Stomach (tissue), 9 donors: ENCODE results near the gene WDR3. TPM values are rescaled to one million over a fixed set of nuclear protein-coding genes. Genes with fewer than 3 reads are reported as not detected.

Experiments
- DNase-seq, 2 donors: peaks; one replicate each; pipeline versions ENCODE4 v3.0.0 to v3.0.0-alpha.2; 2013 to 2019
- H3K27ac ChIP-seq, 5 donors: fragments of 200-600 bp in 4 of 5; sonication (generic) in 4 of 5; one replicate each; pipeline ENCODE4 v1.5.1; 2013 to 2019; ENCODE audit warnings: mild to moderate bottlenecking in 1 of 5, moderate library complexity in 1 of 5
- H3K27me3 ChIP-seq, 3 donors: fragments of 200-600 bp; sonication (generic); one replicate each; pipeline ENCODE4 v1.5.1; 2017 to 2019; ENCODE audit warnings: mixed run types in 1 of 3
- H3K36me3 ChIP-seq, 4 donors: fragments of 200-600 bp; sonication (generic); 1 replicate in 3 of 4; 2 replicates in 1 of 4; pipeline ENCODE4 v1.5.1; 2016 to 2019
- H3K4me1 ChIP-seq, 4 donors: fragments of 200-600 bp; sonication (generic); one replicate each; pipeline ENCODE4 v1.5.1; 2016 to 2019
- H3K4me3 ChIP-seq, 4 donors: fragments of 200-600 bp; sonication (generic) in 3 of 4; one replicate each; pipeline ENCODE4 v1.5.1; 2016 to 2019; ENCODE audit warnings: mild to moderate bottlenecking in 1 of 4
- H3K9me3 ChIP-seq, 4 donors: fragments of 200-600 bp; sonication (generic); one replicate each; pipeline ENCODE4 v1.5.1; 2016 to 2019
- CTCF ChIP-seq, 7 experiments: fragments of 450-650 bp in 4 of 7; fragments of 200-600 bp in 3 of 7; sonication (generic) in 3 of 7; IDR thresholded peaks; one replicate each; pipeline ENCODE4 v1.5.1; 2016 to 2019; ENCODE audit warnings: antibody characterized with exemption in 7 of 7, control low read depth in 2 of 7, mild to moderate bottlenecking in 1 of 7
- EP300 ChIP-seq: sonication (generic); formaldehyde crosslinking; IDR thresholded peaks from one replicate; pipeline ENCODE4 v1.6.1; 2017; ENCODE audit warnings: antibody characterized with exemption
- POLR2A ChIP-seq, 4 donors: fragments of 450-650 bp; IDR thresholded peaks; one replicate each; pipeline ENCODE4 v1.6.1; 2016; ENCODE audit warnings: antibody characterized with exemption in 4 of 4, control low read depth in 2 of 4, mild to moderate bottlenecking in 1 of 4, moderate library complexity in 1 of 4
- POLR2AphosphoS5 ChIP-seq, 3 donors: sonication (generic); formaldehyde crosslinking; IDR thresholded peaks; one replicate each; pipeline ENCODE4 v1.6.1; 2016; ENCODE audit warnings: antibody characterized with exemption in 3 of 3
- WGBS, 5 donors: extraction: QIAGEN DNeasy Blood & Tissue Kit in 3 of 5; methylation state at CpG; one replicate each; pipeline versions ENCODE4 v1.1.5 to v1.1.7; 2013 to 2018; 5-methylcytosine and 5-hydroxymethylcytosine counted together
- intact Hi-C: fragments of 100-400 bp; cut with DNase I; formaldehyde crosslinking; loops from one replicate; pipeline ENCODE4 v1.15.1; 2023; ENCODE audit warnings: low total_unique reads
- polyA plus RNA-seq, 3 donors: library from polyadenylated mRNA; stranded (reverse); fragments of 200-250 nt; gene quantifications; one replicate each; pipeline ENCODE4 v1.2.3, GENCODE V29; 2013
- total RNA-seq, 5 donors: library from RNA; depleted of rRNA; stranded (reverse); fragments of >200 nt; gene quantifications; one replicate each; pipeline versions ENCODE4 v1.1.0 to v1.2.3, GENCODE V29; 2014 to 2016
- donor health status: healthy with polysubstance abuse.
- donor health status: Bipolar disorder and iron deficiency.
- donor health status: healthy.

Gene WDR3
- total and polyA plus RNA-seq, 8 donors = 1.4 to 16.9 (median 4.0) TPM; not detected in 1

GRCh38 chr1:117897551-117897950, 32.0 kb upstream of the WDR3 start:
- DNase-seq = no peak
- Histone ChIP-seq H3K4me3 (no peak overlapping the region), H3K36me3 (peaks cover 8 to 78% (median 69%) of the 10 kb centered on the region in 4 donors), H3K27ac (no peak overlapping the region), H3K27me3 (no peaks in the 10 kb centered on the region), H3K9me3 (no peaks in the 10 kb centered on the region), H3K4me1 (no peaks in the 10 kb centered on the region)
- intact Hi-C loops = no loop called here
- TF ChIP-seq EP300 (no peak), POLR2A (IDR thresholded peaks at IDR 0.05) (no peak), POLR2AphosphoS5 (IDR thresholded peaks at IDR 0.05) (no peak), CTCF (IDR thresholded peaks at IDR 0.05) (no peak)
- 44 to 61% (median 52%) methylated on average over 4 of the region's 4 CpGs for WGBS, 5 donors

GRCh38 chr1:117899801-117900200, 29.7 kb upstream of the WDR3 start:
- no peak for DNase-seq
- no peaks in the 10 kb centered on the region for H3K27me3 ChIP-seq
- TF ChIP-seq EP300 (no peak), POLR2AphosphoS5 (IDR thresholded peaks at IDR 0.05) (no peak), POLR2A (IDR thresholded peaks at IDR 0.05) (no peak), CTCF (IDR thresholded peaks at IDR 0.05) (no peak)
- H3K9me3 ChIP-seq = no peaks in the 10 kb centered on the region
- H3K4me3 ChIP-seq = no peak overlapping the region
- 89 to 94% (median 92%) methylated on average over 1 of the region's 1 CpG for WGBS, 5 donors
- intact Hi-C loops = no loop called here
- no peak overlapping the region for H3K27ac ChIP-seq
- peaks cover 8 to 89% (median 85%) of the 10 kb centered on the region in 4 donors for H3K36me3 ChIP-seq
- no peaks in the 10 kb centered on the region for H3K4me1 ChIP-seq

- intact Hi-C loops = no loop called here
- Histone ChIP-seq H3K4me1 (no peaks in the 10 kb centered on the region), H3K4me3 (no peak overlapping the region), H3K36me3 (peaks cover 12 to 97% (median 92%) of the 10 kb centered on the region in 4 donors), H3K27ac (no peak overlapping the region), H3K9me3 (no peaks in the 10 kb centered on the region), H3K27me3 (no peaks in the 10 kb centered on the region)
- TF ChIP-seq EP300 (no peak), POLR2AphosphoS5 (IDR thresholded peaks at IDR 0.05) (no peak), CTCF (IDR thresholded peaks at IDR 0.05) (no peak), POLR2A (IDR thresholded peaks at IDR 0.05) (no peak)
- no peak for DNase-seq
- WGBS, 5 donors = 32 to 62% (median 47%) methylated on average over 4 of the region's 4 CpGs
Observed at GRCh38 chr1:117902944-117903343, 26.6 kb upstream of the WDR3 start.

- Histone ChIP-seq H3K27ac (no peak overlapping the region), H3K36me3 (peaks cover 12 to 95% (median 91%) of the 10 kb centered on the region in 4 donors), H3K4me3 (no peak overlapping the region), H3K9me3 (no peaks in the 10 kb centered on the region), H3K27me3 (no peaks in the 10 kb centered on the region), H3K4me1 (no peaks in the 10 kb centered on the region)
- WGBS, 5 donors = 77 to 90% (median 80%) methylated on average over 3 of the region's 3 CpGs
- TF ChIP-seq CTCF (IDR thresholded peaks at IDR 0.05) = no peak
- TF ChIP-seq POLR2AphosphoS5 (IDR thresholded peaks at IDR 0.05) = no peak
- no peak for TF ChIP-seq POLR2A (IDR thresholded peaks at IDR 0.05)
- no peak for TF ChIP-seq EP300
- intact Hi-C loops = no loop called here
- no peak for DNase-seq
Observed at GRCh38 chr1:117904485-117904884, 25.1 kb upstream of the WDR3 start.
